HG03095 (cell line): ENCODE measurements around the gene OR7G1.
"Not testable (repeated sequence)": the region's sequence is repeated elsewhere in the genome, so short reads cannot be mapped to it uniquely, and the experiment has no call there.

Experiments
- ATAC-seq: cut with Tn5 transposase; IDR thresholded peaks from one replicate; pipeline ENCODE4 v1.9.1; 2021; ENCODE audit warnings: moderate library complexity; ENCODE audit not compliant: unreplicated experiment

OR7G1 gene

GRCh38 chr19:9078651-9079050 lies 36.9 kb downstream of the OR7G1 start:
- no peak for ATAC-seq

GRCh38 chr19:9076901-9077300 lies 38.7 kb downstream of the OR7G1 start:
- no peak for ATAC-seq

GRCh38 chr19:9075064-9075949 lies 40.3 kb downstream of the OR7G1 start:
- no peak for ATAC-seq

GRCh38 chr19:9073806-9074205 lies 41.8 kb downstream of the OR7G1 start:
- no peak for ATAC-seq

- ATAC-seq = not testable (repeated sequence)
These were observed 43.8 kb downstream of the OR7G1 start for GRCh38 chr19:9071720-9072119.

- ATAC-seq = no peak
These were observed 45.5 kb downstream of the OR7G1 start for GRCh38 chr19:9070066-9070465.

- ATAC-seq = no peak
These were observed 50.0 kb downstream of the OR7G1 start for GRCh38 chr19:9065457-9066014.
